Mammary epithelial cell (primary cell): Measurements from ENCODE around the gene TMEM240.

Experiments used
- CTCF ChIP-seq, 2 donors: IDR thresholded peaks in 1 of 2; conservative IDR thresholded peaks in 1 of 2; 2 replicates each; pipeline ENCODE4 v1.5.1; 2011 to 2012; ENCODE audit warnings: inconsistent platforms in 2 of 2, low read length in 2 of 2, mild to moderate bottlenecking in 2 of 2, control low read depth in 1 of 2, low read depth in 1 of 2; ENCODE audit not compliant: insufficient read depth in 1 of 2; ENCODE audit errors: extremely low read depth in 1 of 2
- EZH2 ChIP-seq: IDR thresholded peaks from 2 replicates; pipeline ENCODE4 v1.6.1; 2012; ENCODE audit warnings: low read length, inconsistent platforms, borderline replicate concordance

GRCh38 chr1:1538334-1538733 lies 2.1 kb downstream of the TMEM240 start:
- TF ChIP-seq CTCF (conservative IDR thresholded peaks at IDR 0.05 in 1 of 2, IDR thresholded peaks at IDR 0.05 in 1 of 2; ENCODE audit: extremely low read depth in 1 of 2, insufficient read depth in 1 of 2, low read depth in 1 of 2, low read length in 2 of 2) (no peak), EZH2 (no peak)
